ENCODE results near the gene FGFR3.

Gene FGFR3

DNA sequence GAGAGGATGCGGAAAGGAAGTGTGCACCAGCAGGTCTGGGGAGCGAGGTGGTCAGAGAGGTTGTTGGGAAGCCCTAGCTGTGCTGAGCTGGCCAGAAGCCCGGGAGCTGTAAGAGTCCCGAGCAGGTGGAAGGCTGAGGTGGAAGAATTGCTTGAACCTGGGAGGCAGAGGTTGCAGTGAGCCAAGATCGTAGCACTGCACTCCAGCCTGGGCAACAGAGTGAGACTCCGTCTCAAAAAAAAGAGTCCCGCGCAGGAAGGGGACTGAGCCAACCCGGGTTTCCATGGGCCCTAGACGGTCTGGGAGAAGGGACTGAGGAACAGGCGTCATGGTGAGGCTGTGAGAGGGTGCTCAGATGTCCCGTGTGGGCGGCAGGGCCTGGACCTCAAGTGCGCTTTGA is 12.7 kb upstream of the FGFR3 start:
- H3K4me1 ChIP-seq (ENCODE audit: low read length): no peaks in the 10 kb centered on the region
- H3K4me3 ChIP-seq (ENCODE audit: low read length): no peak overlapping the region

DNA sequence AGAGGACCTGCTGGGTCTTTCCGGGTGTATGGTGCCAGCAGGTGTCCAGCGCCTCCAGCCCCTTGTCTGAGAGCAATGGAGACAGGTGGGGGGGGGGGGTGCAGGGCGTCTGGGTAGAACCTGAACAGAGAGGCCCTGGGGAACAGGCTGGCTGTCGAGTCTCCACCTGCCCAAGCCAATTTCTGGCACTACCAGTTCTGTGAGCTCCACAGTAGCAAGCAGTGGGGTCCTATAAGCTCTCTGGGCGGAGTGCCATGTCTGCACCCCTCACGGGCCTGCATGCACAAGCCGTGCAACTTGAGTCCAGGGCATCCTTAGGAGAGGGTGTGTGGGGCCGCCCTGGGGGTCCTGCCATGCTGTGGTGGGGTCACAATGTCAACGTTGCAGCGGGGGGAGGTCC is 10.1 kb upstream of the FGFR3 start:
- H3K79me2 ChIP-seq (ENCODE audit: low read length): no peaks in the 10 kb centered on the region
- H3K27me3 ChIP-seq (replicated peaks; ENCODE audit: insufficient read depth, low read length): peaks cover 92% of the 10 kb centered on the region
- no peaks in the 10 kb centered on the region for H3K4me1 ChIP-seq (ENCODE audit: low read length)
- H3K9me2 ChIP-seq (replicated peaks; ENCODE audit: insufficient read depth, low read length): no peaks in the 10 kb centered on the region
- no peaks in the 10 kb centered on the region for H4K20me1 ChIP-seq (ENCODE audit: insufficient read depth, low read length)
- no peaks in the 10 kb centered on the region for H3K9me3 ChIP-seq (replicated peaks; ENCODE audit: insufficient read depth, low read length)
- no peak overlapping the region for H3K4me2 ChIP-seq (ENCODE audit: low read depth, low read length)
- H3K4me3 ChIP-seq (ENCODE audit: low read length): no peak overlapping the region
- H3K27ac ChIP-seq (ENCODE audit: low read length): no peak overlapping the region
- H3K9ac ChIP-seq (ENCODE audit: low read length): no peak overlapping the region
- DNase-seq: no peak
- H2AFZ ChIP-seq (ENCODE audit: low read length): no peak overlapping the region
- no peaks in the 10 kb centered on the region for H3F3A ChIP-seq (ENCODE audit: insufficient read depth, low read length)
- TF ChIP-seq EZH2 (optimal IDR thresholded peaks at IDR 0.05; ENCODE audit: low read depth, low read length) (no peak), EZH2phosphoT487 (IDR thresholded peaks at IDR 0.05; ENCODE audit: low read length) (no peak)
- TF ChIP-seq, protein P1, sequence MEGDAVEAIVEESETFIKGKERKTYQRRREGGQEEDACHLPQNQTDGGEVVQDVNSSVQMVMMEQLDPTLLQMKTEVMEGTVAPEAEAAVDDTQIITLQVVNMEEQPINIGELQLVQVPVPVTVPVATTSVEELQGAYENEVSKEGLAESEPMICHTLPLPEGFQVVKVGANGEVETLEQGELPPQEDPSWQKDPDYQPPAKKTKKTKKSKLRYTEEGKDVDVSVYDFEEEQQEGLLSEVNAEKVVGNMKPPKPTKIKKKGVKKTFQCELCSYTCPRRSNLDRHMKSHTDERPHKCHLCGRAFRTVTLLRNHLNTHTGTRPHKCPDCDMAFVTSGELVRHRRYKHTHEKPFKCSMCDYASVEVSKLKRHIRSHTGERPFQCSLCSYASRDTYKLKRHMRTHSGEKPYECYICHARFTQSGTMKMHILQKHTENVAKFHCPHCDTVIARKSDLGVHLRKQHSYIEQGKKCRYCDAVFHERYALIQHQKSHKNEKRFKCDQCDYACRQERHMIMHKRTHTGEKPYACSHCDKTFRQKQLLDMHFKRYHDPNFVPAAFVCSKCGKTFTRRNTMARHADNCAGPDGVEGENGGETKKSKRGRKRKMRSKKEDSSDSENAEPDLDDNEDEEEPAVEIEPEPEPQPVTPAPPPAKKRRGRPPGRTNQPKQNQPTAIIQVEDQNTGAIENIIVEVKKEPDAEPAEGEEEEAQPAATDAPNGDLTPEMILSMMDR (IDR thresholded peaks at IDR 0.05; ENCODE audit: low read length): no peak
- no peaks in the 10 kb centered on the region for H3K36me3 ChIP-seq (replicated peaks; ENCODE audit: insufficient read depth, low read length)

More for the DNA sequence above, 12.7 kb upstream of the FGFR3 start:
- H2AFZ ChIP-seq (ENCODE audit: low read length): no peak overlapping the region
- H3K36me3 ChIP-seq (replicated peaks; ENCODE audit: insufficient read depth, low read length): no peaks in the 10 kb centered on the region
- no peaks in the 10 kb centered on the region for H3F3A ChIP-seq (ENCODE audit: insufficient read depth, low read length)
- TF ChIP-seq EZH2 (optimal IDR thresholded peaks at IDR 0.05; ENCODE audit: low read depth, low read length) (no peak), EZH2phosphoT487 (IDR thresholded peaks at IDR 0.05; ENCODE audit: low read length) (no peak)
- TF ChIP-seq, protein P1 (IDR thresholded peaks at IDR 0.05; ENCODE audit: low read length): no peak
- H3K9ac ChIP-seq (ENCODE audit: low read length): no peak overlapping the region
- no peaks in the 10 kb centered on the region for H3K79me2 ChIP-seq (ENCODE audit: low read length)
- DNase-seq: no peak
- H3K9me2 ChIP-seq (replicated peaks; ENCODE audit: insufficient read depth, low read length): no peaks in the 10 kb centered on the region
- H3K27me3 ChIP-seq (replicated peaks; ENCODE audit: insufficient read depth, low read length): peaks cover 92% of the 10 kb centered on the region
- no peaks in the 10 kb centered on the region for H3K9me3 ChIP-seq (replicated peaks; ENCODE audit: insufficient read depth, low read length)
- H3K4me2 ChIP-seq (ENCODE audit: low read depth, low read length): no peak overlapping the region
- no peaks in the 10 kb centered on the region for H4K20me1 ChIP-seq (ENCODE audit: insufficient read depth, low read length)
- H3K27ac ChIP-seq (ENCODE audit: low read length): no peak overlapping the region

DNA sequence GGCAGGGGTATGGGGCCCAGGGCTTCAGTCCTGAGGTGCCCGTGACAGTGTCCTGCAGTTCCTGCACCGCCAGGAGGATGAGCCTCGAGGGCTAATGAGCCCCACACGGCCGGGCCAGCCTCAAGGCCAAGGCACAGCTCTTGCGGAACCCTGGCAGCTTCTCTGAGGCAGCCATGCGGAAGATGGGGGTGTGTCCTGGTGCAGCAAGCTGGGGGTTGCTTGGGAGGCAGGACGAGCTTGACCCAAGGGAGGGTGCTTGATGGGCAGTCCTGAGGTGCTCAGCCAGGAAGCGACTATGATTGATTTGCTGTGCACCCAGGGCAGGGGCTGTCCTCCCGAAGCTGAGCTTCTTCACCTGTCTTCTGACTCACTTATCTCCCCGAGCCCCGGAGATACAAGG is 9.1 kb upstream of the FGFR3 start:
- no peaks in the 10 kb centered on the region for H4K20me1 ChIP-seq (ENCODE audit: insufficient read depth, low read length)
- no peaks in the 10 kb centered on the region for H3K9me2 ChIP-seq (replicated peaks; ENCODE audit: insufficient read depth, low read length)
- no peak for DNase-seq
- no peak overlapping the region for H3K27ac ChIP-seq (ENCODE audit: low read length)
- no peaks in the 10 kb centered on the region for H3K79me2 ChIP-seq (ENCODE audit: low read length)
- H3K4me2 ChIP-seq (ENCODE audit: low read depth, low read length): no peak overlapping the region
- no peaks in the 10 kb centered on the region for H3K36me3 ChIP-seq (replicated peaks; ENCODE audit: insufficient read depth, low read length)
- no peaks in the 10 kb centered on the region for H3K4me1 ChIP-seq (ENCODE audit: low read length)
- no peak overlapping the region for H3K9ac ChIP-seq (ENCODE audit: low read length)
- TF ChIP-seq EZH2 (optimal IDR thresholded peaks at IDR 0.05; ENCODE audit: low read depth, low read length): no peak
- TF ChIP-seq EZH2phosphoT487 (IDR thresholded peaks at IDR 0.05; ENCODE audit: low read length): no peak
- TF ChIP-seq, protein P1 (IDR thresholded peaks at IDR 0.05; ENCODE audit: low read length): no peak
- H3F3A ChIP-seq (ENCODE audit: insufficient read depth, low read length): no peaks in the 10 kb centered on the region
- H3K4me3 ChIP-seq (ENCODE audit: low read length): no peak overlapping the region
- no peak overlapping the region for H2AFZ ChIP-seq (ENCODE audit: low read length)
- no peaks in the 10 kb centered on the region for H3K9me3 ChIP-seq (replicated peaks; ENCODE audit: insufficient read depth, low read length)
- peaks cover 90% of the 10 kb centered on the region for H3K27me3 ChIP-seq (replicated peaks; ENCODE audit: insufficient read depth, low read length)
